NCI-H1092 treated with DMSO at 0.1 percent for 48 hours (cell line): ENCODE data around the gene MAN1A2.

Experiments used
- DNase-seq: peaks from one replicate; lab custom pipeline; 2025; lab: John Stamatoyannopoulos, UW

Gene MAN1A2

DNA sequence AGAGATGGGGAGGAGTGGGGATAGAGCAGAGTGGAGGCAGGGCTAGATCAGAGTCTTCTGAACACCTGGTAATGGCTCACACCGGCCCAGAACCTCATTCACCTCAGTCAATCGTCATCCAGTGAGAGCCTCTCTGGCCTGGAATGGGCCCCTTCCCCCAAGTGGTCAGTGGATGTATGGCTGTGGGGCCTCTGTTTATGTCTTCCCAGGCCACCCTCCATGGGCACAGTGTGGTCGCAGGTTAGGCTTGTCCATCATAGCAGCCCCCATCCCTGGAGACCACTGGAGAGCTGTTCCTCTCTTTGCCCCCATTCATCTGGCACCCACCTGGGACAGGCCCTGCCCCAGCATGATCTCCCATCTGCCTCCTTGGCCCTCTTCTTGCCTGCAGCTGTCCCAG lies 209.0 kb downstream of the MAN1A2 start:
- DNase-seq: no peak

DNA sequence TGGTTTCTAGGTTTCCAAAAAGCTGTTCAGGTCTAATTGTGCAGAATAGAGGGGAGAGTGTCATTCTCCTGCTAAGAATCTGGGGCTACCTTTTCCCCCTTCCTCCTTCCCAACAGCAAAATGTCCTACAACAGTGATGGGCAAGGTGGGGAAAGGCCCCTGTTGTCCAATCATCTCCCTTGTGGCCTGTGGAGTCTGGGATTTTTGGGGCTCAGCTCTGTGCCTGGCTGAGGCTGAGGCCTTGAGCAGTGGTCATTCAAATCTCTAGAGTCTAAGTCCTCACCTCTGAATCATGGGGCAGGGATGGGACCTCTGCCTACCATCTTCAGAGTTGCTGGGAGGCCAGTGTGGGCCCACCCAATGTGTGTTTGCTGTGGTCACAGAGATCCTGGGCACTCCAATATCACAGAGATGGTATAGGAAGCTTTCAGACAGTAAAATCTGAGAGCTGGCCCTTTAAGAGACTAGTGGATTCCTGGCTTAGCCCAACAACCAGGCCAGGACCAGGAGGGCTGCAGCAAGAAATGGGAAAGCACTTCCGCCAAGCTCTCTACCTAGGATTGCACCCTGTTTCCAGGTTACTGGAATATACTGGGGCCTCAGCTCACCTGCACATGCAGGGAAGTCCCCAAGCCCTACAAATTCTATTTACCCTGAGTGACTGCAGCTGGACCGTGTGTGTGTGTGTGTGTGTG lies 210.1 kb downstream of the MAN1A2 start:
- DNase-seq: no peak

DNA sequence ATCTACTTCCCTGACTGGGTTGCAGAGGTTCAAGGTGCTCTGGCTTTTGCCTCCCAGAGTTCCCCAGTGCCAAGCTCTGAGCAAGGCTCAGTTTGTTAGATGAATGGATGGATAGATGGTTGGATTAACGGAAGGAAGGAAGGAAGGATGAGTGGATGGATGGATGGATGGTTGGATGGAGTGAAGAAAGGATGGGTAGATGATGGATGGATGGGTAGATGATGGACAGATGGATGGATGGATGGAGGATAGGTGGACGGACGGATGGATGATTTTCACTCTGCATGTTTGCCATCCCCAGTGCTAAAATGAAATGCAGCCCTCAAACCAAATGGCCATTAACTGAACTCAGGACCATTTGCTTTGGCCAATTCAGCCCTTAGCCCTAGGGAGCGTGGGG lies 211.2 kb downstream of the MAN1A2 start:
- DNase-seq: no peak
